Progenitor cell of endocrine pancreas (in vitro differentiated cells): ENCODE results near the gene SLITRK4. TPM values are rescaled to one million over a fixed set of nuclear protein-coding genes. Genes with fewer than 3 reads are reported as not detected.

Experiments
- DNase-seq: peaks from one replicate; pipeline ENCODE4 v3.0.0; 2021; ENCODE audit warnings: low spot score; ENCODE audit not compliant: unreplicated experiment
- H3K27ac Mint-ChIP-seq: 2 replicates; pipeline ENCODE4 v1.8.0; 2021; ENCODE audit warnings: mild to moderate bottlenecking, moderate library complexity, mixed read lengths
- H3K27me3 Mint-ChIP-seq: 2 replicates; pipeline ENCODE4 v1.8.0; 2021; ENCODE audit warnings: mixed read lengths
- H3K36me3 Mint-ChIP-seq: 2 replicates; pipeline ENCODE4 v1.8.0; 2022; ENCODE audit warnings: mixed read lengths; ENCODE audit not compliant: insufficient read depth
- H3K4me1 Mint-ChIP-seq: 2 replicates; pipeline ENCODE4 v1.8.0; 2021; ENCODE audit warnings: low read depth, mixed read lengths
- H3K4me3 Mint-ChIP-seq: 2 replicates; pipeline ENCODE4 v1.8.0; 2021; ENCODE audit warnings: low read depth, mild to moderate bottlenecking, moderate library complexity, mixed read lengths
- H3K9me3 Mint-ChIP-seq: 2 replicates; pipeline ENCODE4 v1.8.0; 2021; ENCODE audit warnings: low read depth, mixed read lengths
- total RNA-seq: library from RNA; stranded (reverse); gene quantifications from 2 replicates; pipeline ENCODE4 v1.2.1, GENCODE V29; 2021
- TF ChIP-seq, protein P1 (sequence below): fragments of 200-600 bp; sonication (generic); IDR thresholded peaks from one replicate; pipeline ENCODE4 v1.5.0; 2021; ENCODE audit warnings: antibody characterized with exemption, mild to moderate bottlenecking; ENCODE audit not compliant: unreplicated experiment

Gene SLITRK4
- total RNA-seq, 1 donor from 2014 or later: 15.7 TPM

DNA sequence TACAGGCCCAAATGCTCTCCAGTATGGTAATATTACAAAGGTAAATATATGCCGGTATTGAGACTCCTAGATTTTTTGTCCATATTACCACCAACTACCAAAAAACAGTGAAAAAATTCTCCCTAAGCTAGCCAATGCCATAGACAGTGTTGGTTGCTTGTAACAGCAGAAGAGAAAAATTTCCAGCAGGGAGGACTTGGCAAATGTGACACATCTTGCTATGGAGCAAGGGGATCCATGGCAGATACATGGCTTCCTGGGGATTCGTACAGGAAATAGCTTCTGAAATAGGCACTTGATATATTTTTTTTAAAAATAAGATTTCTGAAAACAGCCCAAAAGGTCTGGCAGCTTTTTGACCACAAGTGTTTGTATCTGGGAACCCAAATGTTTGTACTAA lies 14.6 kb downstream of the SLITRK4 start:
- Mint-ChIP-seq H3K27ac (no peak overlapping the region), H3K4me3 (no peak overlapping the region), H3K4me1 (no peaks in the 10 kb centered on the region), H3K36me3 (peaks cover 7% of the 10 kb centered on the region), H3K9me3 (peaks cover 11% of the 10 kb centered on the region), H3K27me3 (no peaks in the 10 kb centered on the region)
- no peak for DNase-seq
- TF ChIP-seq, protein P1, sequence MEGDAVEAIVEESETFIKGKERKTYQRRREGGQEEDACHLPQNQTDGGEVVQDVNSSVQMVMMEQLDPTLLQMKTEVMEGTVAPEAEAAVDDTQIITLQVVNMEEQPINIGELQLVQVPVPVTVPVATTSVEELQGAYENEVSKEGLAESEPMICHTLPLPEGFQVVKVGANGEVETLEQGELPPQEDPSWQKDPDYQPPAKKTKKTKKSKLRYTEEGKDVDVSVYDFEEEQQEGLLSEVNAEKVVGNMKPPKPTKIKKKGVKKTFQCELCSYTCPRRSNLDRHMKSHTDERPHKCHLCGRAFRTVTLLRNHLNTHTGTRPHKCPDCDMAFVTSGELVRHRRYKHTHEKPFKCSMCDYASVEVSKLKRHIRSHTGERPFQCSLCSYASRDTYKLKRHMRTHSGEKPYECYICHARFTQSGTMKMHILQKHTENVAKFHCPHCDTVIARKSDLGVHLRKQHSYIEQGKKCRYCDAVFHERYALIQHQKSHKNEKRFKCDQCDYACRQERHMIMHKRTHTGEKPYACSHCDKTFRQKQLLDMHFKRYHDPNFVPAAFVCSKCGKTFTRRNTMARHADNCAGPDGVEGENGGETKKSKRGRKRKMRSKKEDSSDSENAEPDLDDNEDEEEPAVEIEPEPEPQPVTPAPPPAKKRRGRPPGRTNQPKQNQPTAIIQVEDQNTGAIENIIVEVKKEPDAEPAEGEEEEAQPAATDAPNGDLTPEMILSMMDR: no peak

GRCh38 chrX:143615851-143616250 lies 20.1 kb downstream of the SLITRK4 start:
- Mint-ChIP-seq H3K36me3 (peaks cover 7% of the 10 kb centered on the region), H3K4me3 (no peak overlapping the region), H3K27me3 (no peaks in the 10 kb centered on the region), H3K4me1 (no peaks in the 10 kb centered on the region), H3K27ac (peak overlapping the region; percentile 3), H3K9me3 (peaks cover 29% of the 10 kb centered on the region)
- DNase-seq: no peak
- TF ChIP-seq, protein P1: no peak

DNA sequence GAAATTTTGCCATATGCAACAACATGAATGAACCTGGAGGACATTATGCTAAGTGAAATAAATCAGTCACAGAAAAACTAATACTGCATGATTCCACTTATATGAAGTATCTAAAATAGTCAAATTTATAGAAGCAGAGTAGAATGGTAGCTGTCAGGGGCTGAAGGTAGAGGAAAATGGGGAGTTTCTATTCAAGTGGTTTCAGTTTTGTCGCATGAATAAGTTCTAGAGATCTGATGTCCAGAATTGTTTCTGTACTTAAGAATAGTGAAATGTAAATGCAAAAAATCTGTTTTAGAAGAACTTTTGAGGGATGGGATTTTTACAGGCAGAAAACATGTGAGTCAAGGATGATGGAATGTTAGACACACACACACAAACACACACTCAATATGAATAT lies 34.1 kb downstream of the SLITRK4 start:
- no peaks in the 10 kb centered on the region for H3K4me1 Mint-ChIP-seq
- H3K9me3 Mint-ChIP-seq: peaks cover 28% of the 10 kb centered on the region
- H3K36me3 Mint-ChIP-seq: no peaks in the 10 kb centered on the region
- no peak for DNase-seq
- H3K4me3 Mint-ChIP-seq: no peak overlapping the region
- no peak overlapping the region for H3K27ac Mint-ChIP-seq
- H3K27me3 Mint-ChIP-seq: no peaks in the 10 kb centered on the region
- TF ChIP-seq, protein P1: no peak

- Mint-ChIP-seq H3K4me3 (no peak overlapping the region), H3K27me3 (no peaks in the 10 kb centered on the region), H3K4me1 (no peaks in the 10 kb centered on the region), H3K36me3 (peaks cover 2% of the 10 kb centered on the region), H3K27ac (no peak overlapping the region), H3K9me3 (peaks cover 20% of the 10 kb centered on the region)
- TF ChIP-seq, protein P1: no peak
- DNase-seq: no peak
These were observed 54.7 kb downstream of the SLITRK4 start for GRCh38 chrX:143581240-143581639.

- Mint-ChIP-seq H3K36me3 (peaks cover 2% of the 10 kb centered on the region), H3K4me3 (no peak overlapping the region), H3K9me3 (peaks cover 20% of the 10 kb centered on the region), H3K27me3 (no peaks in the 10 kb centered on the region), H3K4me1 (no peaks in the 10 kb centered on the region), H3K27ac (peak overlapping the region; percentile 18)
- no peak for DNase-seq
- TF ChIP-seq, protein P1: no peak
These were observed 55.6 kb downstream of the SLITRK4 start for GRCh38 chrX:143580266-143580665.

Other genes with a start within 250 kb of the SLITRK4 start
- not detected in 2 replicates for gene SPANXN3, start 118.6 kb downstream of the SLITRK4 start, total RNA-seq
- not detected in 2 replicates for gene SPANXN2, start 84.7 kb upstream of the SLITRK4 start, total RNA-seq
- gene UBE2NL, start 248.0 kb upstream of the SLITRK4 start, total RNA-seq: not detected in 2 replicates